ENCODE results near the gene CAVIN1.
"Not testable (repeated sequence)": the region's sequence is repeated elsewhere in the genome, so short reads cannot be mapped to it uniquely, and the experiment has no call there.

Gene CAVIN1

GRCh38 chr17:42405076-42405475, 18.0 kb downstream of the CAVIN1 start:
- no peak for DNase-seq (ENCODE audit: low read depth in 2 of 2)

- no peak for DNase-seq (ENCODE audit: low read depth in 2 of 2)
Measured at GRCh38 chr17:42404326-42405055, 18.6 kb downstream of the CAVIN1 start.

- peak; percentile 26 to 28 for DNase-seq (ENCODE audit: low read depth in 2 of 2)
Measured at GRCh38 chr17:42403150-42403549, 19.9 kb downstream of the CAVIN1 start.

- no peak for DNase-seq (ENCODE audit: low read depth in 2 of 2)
Measured at GRCh38 chr17:42402117-42402516, 20.9 kb downstream of the CAVIN1 start.

GRCh38 chr17:42400844-42401375, 22.1 kb downstream of the CAVIN1 start:
- not testable (repeated sequence) for DNase-seq (ENCODE audit: low read depth in 2 of 2)

GRCh38 chr17:42399948-42400843, 22.9 kb downstream of the CAVIN1 start:
- no peak for DNase-seq (ENCODE audit: low read depth in 2 of 2)

- DNase-seq (ENCODE audit: low read depth in 2 of 2): no peak
Measured at GRCh38 chr17:42399121-42399520, 23.9 kb downstream of the CAVIN1 start.

- DNase-seq (ENCODE audit: low read depth in 2 of 2): not testable (repeated sequence)
Measured at GRCh38 chr17:42395601-42396000, 27.5 kb downstream of the CAVIN1 start.

- no peak for DNase-seq (ENCODE audit: low read depth in 2 of 2)
Measured at GRCh38 chr17:42394838-42395237, 28.2 kb downstream of the CAVIN1 start.

- DNase-seq (ENCODE audit: low read depth in 2 of 2): no peak
Measured at GRCh38 chr17:42392692-42393415, 30.2 kb downstream of the CAVIN1 start.

GRCh38 chr17:42391439-42391838, 31.6 kb downstream of the CAVIN1 start:
- DNase-seq (ENCODE audit: low read depth in 2 of 2): not testable (repeated sequence)

- DNase-seq (ENCODE audit: low read depth in 2 of 2): no peak
Measured at GRCh38 chr17:42389899-42390298, 33.2 kb downstream of the CAVIN1 start.

- no peak for DNase-seq (ENCODE audit: low read depth in 2 of 2)
Measured at GRCh38 chr17:42389135-42389417, 34.0 kb downstream of the CAVIN1 start.

GRCh38 chr17:42388381-42389134, 34.5 kb downstream of the CAVIN1 start, which contains the start of gene STAT3:
Gene STAT3 (minus strand): TSS chr17:42388442. CDS start chr17:42348516, 39,926 bp downstream.
- peak; percentile 99 to 100 for DNase-seq (ENCODE audit: low read depth in 2 of 2)

GRCh38 chr17:42387661-42388380, 35.2 kb downstream of the CAVIN1 start:
- peak in 1 of 2 donors; percentile 25 for DNase-seq (ENCODE audit: low read depth in 2 of 2)

GRCh38 chr17:42386777-42387657, 36.0 kb downstream of the CAVIN1 start:
- no peak for DNase-seq (ENCODE audit: low read depth in 2 of 2)

GRCh38 chr17:42381898-42382297, 41.2 kb downstream of the CAVIN1 start:
- DNase-seq (ENCODE audit: low read depth in 2 of 2): no peak

GRCh38 chr17:42380935-42381334, 42.1 kb downstream of the CAVIN1 start:
- DNase-seq (ENCODE audit: low read depth in 2 of 2): no peak

- DNase-seq (ENCODE audit: low read depth in 2 of 2): no peak
Measured at GRCh38 chr17:42378959-42379594, 44.0 kb downstream of the CAVIN1 start.

All from stimulated activated CD8-positive, alpha-beta memory T cell treated with anti-CD3 and anti-CD28 coated beads, Interleukin-7, amount 100 ng/mL, for 4 hours (primary cell).